Stimulated activated naive CD8-positive, alpha-beta T cell treated with anti-CD3 and anti-CD28 coated beads, Interleukin-15, amount 100 ng/mL, for 72 hours (primary cell): ENCODE data around the gene TEAD3.
A peak's percentile ranks its signal among the peaks of the same experiment; 100 is the strongest.

Experiments
- ATAC-seq: fragments of 150-1000 bp; cut with Tn5 transposase; 2 replicates; pipeline ENCODE4 v1.10.0; 2021; ENCODE audit warnings: mild to moderate bottlenecking, moderate library complexity
- DNase-seq, 2 donors: peaks; one replicate each; pipeline ENCODE4 v3.0.0; 2021 to 2022
- H3K27ac Mint-ChIP-seq, 2 donors: one replicate each; pipeline ENCODE4 v1.8.0; 2022; ENCODE audit warnings: mild to moderate bottlenecking in 2 of 2, mixed read lengths in 2 of 2, moderate library complexity in 2 of 2
- H3K27me3 Mint-ChIP-seq: one replicate; pipeline ENCODE4 v1.8.0; 2022; ENCODE audit warnings: mixed read lengths
- H3K4me1 Mint-ChIP-seq: one replicate; pipeline ENCODE4 v1.8.0; 2022; ENCODE audit warnings: mild to moderate bottlenecking, mixed read lengths
- H3K4me3 Mint-ChIP-seq, 2 donors: one replicate each; pipeline ENCODE4 v1.8.0; 2022; ENCODE audit warnings: mild to moderate bottlenecking in 2 of 2, mixed read lengths in 2 of 2, moderate library complexity in 1 of 2
- H3K9me3 Mint-ChIP-seq, 2 donors: one replicate each; pipeline ENCODE4 v1.8.0; 2022; ENCODE audit warnings: mixed read lengths in 2 of 2

TEAD3 gene

GRCh38 chr6:35501784-35502183 is 4.9 kb upstream of the TEAD3 start:
- Mint-ChIP-seq H3K9me3 (no peaks in the 10 kb centered on the region), H3K4me3 (no peak overlapping the region), H3K4me1 (peaks cover 22% of the 10 kb centered on the region), H3K27me3 (peaks cover 38% of the 10 kb centered on the region), H3K27ac (peak overlapping the region in 1 of 2 donors; percentile 53)
- ATAC-seq (no peak), DNase-seq (no peak)

GRCh38 chr6:35500782-35501181 is 3.9 kb upstream of the TEAD3 start:
- DNase-seq = no peak
- Mint-ChIP-seq H3K4me3 (no peak overlapping the region), H3K4me1 (peaks cover 22% of the 10 kb centered on the region), H3K27ac (no peak overlapping the region), H3K27me3 (peaks cover 38% of the 10 kb centered on the region), H3K9me3 (no peaks in the 10 kb centered on the region)
- ATAC-seq = no peak

GRCh38 chr6:35499372-35499771 is 2.5 kb upstream of the TEAD3 start:
- H3K4me1 Mint-ChIP-seq = peaks cover 22% of the 10 kb centered on the region
- H3K27me3 Mint-ChIP-seq = peaks cover 45% of the 10 kb centered on the region
- no peak overlapping the region for H3K27ac Mint-ChIP-seq
- no peak overlapping the region for H3K4me3 Mint-ChIP-seq
- H3K9me3 Mint-ChIP-seq = no peaks in the 10 kb centered on the region
- ATAC-seq = no peak
- DNase-seq = no peak

GRCh38 chr6:35498422-35499067 is 1.7 kb upstream of the TEAD3 start:
- ATAC-seq = no peak
- peaks cover 42% of the 10 kb centered on the region for H3K27me3 Mint-ChIP-seq
- H3K27ac Mint-ChIP-seq = no peak overlapping the region

GRCh38 chr6:35497571-35498421 is 917 bp upstream of the TEAD3 start:
- peak; percentile 53 to 57 for DNase-seq
- Mint-ChIP-seq H3K27me3 (peaks cover 34% of the 10 kb centered on the region), H3K27ac (peak overlapping the region; percentile 22 to 28)

More at GRCh38 chr6:35498422-35499067, 1.7 kb upstream of the TEAD3 start:
- Mint-ChIP-seq H3K4me1 (peaks cover 28% of the 10 kb centered on the region), H3K9me3 (no peaks in the 10 kb centered on the region), H3K4me3 (peak overlapping the region; percentile 80 to 86)
- DNase-seq = no peak

GRCh38 chr6:35496036-35496840 is 641 bp downstream of the TEAD3 start:
- ATAC-seq (peak; percentile 53), DNase-seq (no peak)
- H3K27me3 Mint-ChIP-seq = peaks cover 30% of the 10 kb centered on the region
- no peak overlapping the region for H3K27ac Mint-ChIP-seq
- H3K4me1 Mint-ChIP-seq = peaks cover 31% of the 10 kb centered on the region
- no peaks in the 10 kb centered on the region for H3K9me3 Mint-ChIP-seq
- peak overlapping the region; percentile 31 to 66 for H3K4me3 Mint-ChIP-seq

More at GRCh38 chr6:35497571-35498421, 917 bp upstream of the TEAD3 start:
- Mint-ChIP-seq H3K9me3 (no peaks in the 10 kb centered on the region), H3K4me3 (peak overlapping the region; percentile 80 to 86), H3K4me1 (peaks cover 27% of the 10 kb centered on the region)
- peak; percentile 64 for ATAC-seq

- Mint-ChIP-seq H3K4me3 (peak overlapping the region; percentile 21 to 55), H3K27me3 (peaks cover 30% of the 10 kb centered on the region), H3K9me3 (no peaks in the 10 kb centered on the region), H3K27ac (no peak overlapping the region), H3K4me1 (peaks cover 31% of the 10 kb centered on the region)
- ATAC-seq = no peak
- no peak for DNase-seq
These were observed 1.4 kb downstream of the TEAD3 start for GRCh38 chr6:35495258-35496035.

- ATAC-seq (no peak), DNase-seq (no peak)
- H3K27ac Mint-ChIP-seq = no peak overlapping the region
- no peaks in the 10 kb centered on the region for H3K9me3 Mint-ChIP-seq
- peaks cover 31% of the 10 kb centered on the region for H3K4me1 Mint-ChIP-seq
- H3K27me3 Mint-ChIP-seq = peaks cover 20% of the 10 kb centered on the region
- no peak overlapping the region for H3K4me3 Mint-ChIP-seq
These were observed 2.7 kb downstream of the TEAD3 start for GRCh38 chr6:35494161-35494563.

- DNase-seq = no peak
- no peaks in the 10 kb centered on the region for H3K9me3 Mint-ChIP-seq
- H3K4me3 Mint-ChIP-seq = no peak overlapping the region
- no peak overlapping the region for H3K27ac Mint-ChIP-seq
- H3K4me1 Mint-ChIP-seq = peaks cover 25% of the 10 kb centered on the region
- ATAC-seq = no peak
- peaks cover 13% of the 10 kb centered on the region for H3K27me3 Mint-ChIP-seq
These were observed 3.4 kb downstream of the TEAD3 start for GRCh38 chr6:35493307-35493983.

GRCh38 chr6:35492974-35493284 is 4.0 kb downstream of the TEAD3 start:
- H3K4me1 Mint-ChIP-seq = peaks cover 25% of the 10 kb centered on the region
- H3K4me3 Mint-ChIP-seq = no peak overlapping the region
- DNase-seq (no peak), ATAC-seq (no peak)
- H3K9me3 Mint-ChIP-seq = no peaks in the 10 kb centered on the region
- peaks cover 8% of the 10 kb centered on the region for H3K27me3 Mint-ChIP-seq
- H3K27ac Mint-ChIP-seq = no peak overlapping the region

- ATAC-seq (no peak), DNase-seq (no peak)
- H3K4me3 Mint-ChIP-seq = no peak overlapping the region
- no peaks in the 10 kb centered on the region for H3K9me3 Mint-ChIP-seq
- peaks cover 7% of the 10 kb centered on the region for H3K27me3 Mint-ChIP-seq
- peaks cover 25% of the 10 kb centered on the region for H3K4me1 Mint-ChIP-seq
- H3K27ac Mint-ChIP-seq = no peak overlapping the region
These were observed 4.5 kb downstream of the TEAD3 start for GRCh38 chr6:35492258-35492973.

GRCh38 chr6:35491558-35492257 is 5.2 kb downstream of the TEAD3 start:
- no peak overlapping the region for H3K4me3 Mint-ChIP-seq
- peak; percentile 3 for ATAC-seq
- H3K9me3 Mint-ChIP-seq = no peaks in the 10 kb centered on the region
- H3K27ac Mint-ChIP-seq = no peak overlapping the region
- H3K27me3 Mint-ChIP-seq = peaks cover 7% of the 10 kb centered on the region
- peaks cover 25% of the 10 kb centered on the region for H3K4me1 Mint-ChIP-seq
- no peak for DNase-seq

GRCh38 chr6:35490821-35491557 is 5.9 kb downstream of the TEAD3 start:
- Mint-ChIP-seq H3K4me3 (no peak overlapping the region), H3K27me3 (peaks cover 7% of the 10 kb centered on the region), H3K4me1 (peaks cover 25% of the 10 kb centered on the region), H3K27ac (peak overlapping the region in 1 of 2 donors; percentile 0), H3K9me3 (no peaks in the 10 kb centered on the region)
- DNase-seq = no peak
- ATAC-seq = no peak
